ENCODE data around the gene PRKCH.

GRCh38 chr14:61460063-61460462, 138.7 kb downstream of the PRKCH start:
- TF ChIP-seq CTCF (IDR thresholded peaks at IDR 0.05; ENCODE audit: poor library complexity) (no peak), EZH2phosphoT487 (IDR thresholded peaks at IDR 0.05; ENCODE audit: low read depth, severe bottlenecking, unreplicated experiment) (no peak), EZH2 (IDR thresholded peaks at IDR 0.05; ENCODE audit: borderline replicate concordance) (no peak)

Data from hepatocyte (in vitro differentiated cells).